COLO668 (cell line): Measurements from ENCODE around the gene CSNK2A1.
"Not testable (repeated sequence)": the region's sequence is repeated elsewhere in the genome, so short reads cannot be mapped to it uniquely, and the experiment has no call there.

Experiments used
- DNase-seq: peaks from one replicate; lab custom pipeline; 2025; ENCODE audit not compliant: unreplicated experiment; lab: John Stamatoyannopoulos, UW

Gene CSNK2A1

GRCh38 chr20:461254-462198 is 82.1 kb downstream of the CSNK2A1 start:
- peak; percentile 69 for DNase-seq

- no peak for DNase-seq
Observed at GRCh38 chr20:460707-461106, 82.9 kb downstream of the CSNK2A1 start.

DNA sequence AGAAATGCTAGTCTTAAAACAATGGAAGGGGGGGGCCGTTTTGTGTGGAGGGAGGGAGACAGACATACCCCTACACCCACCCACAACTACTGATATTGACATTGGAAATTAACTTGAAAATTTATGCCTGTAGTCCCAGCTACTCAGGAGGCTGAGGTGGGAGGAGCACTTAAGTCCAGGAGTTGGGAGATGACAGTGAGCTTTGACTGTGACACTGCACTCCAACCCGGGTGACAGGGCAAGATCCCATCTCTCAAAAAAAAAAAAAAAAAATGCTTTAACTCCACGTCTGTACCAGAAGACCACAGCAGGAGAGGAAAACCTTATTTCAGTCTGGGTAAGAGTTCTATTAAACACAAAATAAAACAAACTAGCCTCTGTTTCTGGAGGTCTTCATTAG is 83.4 kb downstream of the CSNK2A1 start:
- no peak for DNase-seq

GRCh38 chr20:458776-459175 is 84.8 kb downstream of the CSNK2A1 start:
- no peak for DNase-seq

DNA sequence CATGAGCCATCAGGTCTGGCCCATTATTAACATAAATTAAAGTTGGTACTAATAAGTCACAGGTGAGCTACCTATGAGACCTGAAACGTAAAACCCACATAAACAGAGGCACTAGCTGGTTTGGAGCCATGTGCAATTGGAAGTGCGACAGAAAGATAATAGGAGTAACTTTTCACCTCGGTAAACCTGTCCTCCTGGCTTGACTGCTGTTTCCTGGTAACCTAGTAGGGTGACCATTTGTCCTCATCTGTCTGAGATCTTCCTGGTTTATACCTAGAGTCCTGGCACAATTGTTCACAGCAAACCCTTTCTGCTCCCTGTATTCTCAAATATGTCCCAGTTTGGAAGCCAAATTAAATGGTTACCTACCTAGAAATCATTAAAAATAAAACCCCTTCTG is 88.6 kb downstream of the CSNK2A1 start:
- no peak for DNase-seq

DNA sequence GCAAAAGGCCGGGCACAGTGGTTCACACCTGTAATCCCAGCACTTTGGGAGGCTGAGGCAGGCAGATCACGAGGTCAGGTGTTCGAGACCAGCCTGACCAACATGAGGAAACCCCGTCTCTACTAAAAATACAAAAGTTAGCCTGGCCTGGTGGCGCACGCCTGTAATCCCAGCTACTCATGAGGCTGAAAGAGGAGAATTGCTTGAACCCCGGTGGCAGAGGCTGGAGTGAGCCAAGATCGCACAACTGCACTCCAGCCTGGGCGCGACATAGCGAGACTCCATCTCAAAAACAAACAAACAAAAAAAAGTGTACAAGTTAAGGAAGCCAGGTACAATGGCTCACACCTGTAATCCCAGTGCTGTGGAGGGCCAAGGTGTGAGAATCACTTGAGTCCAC is 91.6 kb downstream of the CSNK2A1 start:
- not testable (repeated sequence) for DNase-seq

GRCh38 chr20:445514-446336 is 97.9 kb downstream of the CSNK2A1 start:
- no peak for DNase-seq

- no peak for DNase-seq
Observed at GRCh38 chr20:444862-445426, 98.6 kb downstream of the CSNK2A1 start.

GRCh38 chr20:444117-444516 is 99.5 kb downstream of the CSNK2A1 start:
- DNase-seq, result no peak

DNA sequence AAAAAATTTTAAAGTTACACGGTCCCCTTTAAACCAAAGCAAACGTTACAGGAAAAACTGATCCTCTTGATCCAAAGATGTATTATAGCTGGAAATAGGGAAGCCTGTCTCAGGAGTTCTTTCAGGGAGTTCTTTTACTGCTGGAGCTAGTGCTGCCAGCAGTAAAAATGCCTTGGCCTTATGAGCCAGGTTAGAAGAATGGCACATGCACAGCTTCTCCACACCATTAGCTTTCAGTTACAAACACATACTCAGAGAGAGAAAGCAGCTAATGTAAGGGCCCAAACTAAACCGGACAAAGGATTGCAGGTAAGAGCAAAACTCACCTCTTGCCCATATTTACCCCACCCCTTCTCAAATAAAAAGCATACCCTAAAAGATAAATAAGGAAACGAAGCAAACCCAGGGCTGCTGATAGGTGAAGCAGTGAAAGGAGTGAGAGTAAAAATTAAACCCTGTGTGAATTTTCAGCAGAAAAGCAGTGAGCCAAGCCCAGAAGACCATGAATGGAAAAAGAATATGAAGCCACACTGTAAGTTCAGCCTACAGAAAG is 100.3 kb downstream of the CSNK2A1 start:
- no peak for DNase-seq

DNA sequence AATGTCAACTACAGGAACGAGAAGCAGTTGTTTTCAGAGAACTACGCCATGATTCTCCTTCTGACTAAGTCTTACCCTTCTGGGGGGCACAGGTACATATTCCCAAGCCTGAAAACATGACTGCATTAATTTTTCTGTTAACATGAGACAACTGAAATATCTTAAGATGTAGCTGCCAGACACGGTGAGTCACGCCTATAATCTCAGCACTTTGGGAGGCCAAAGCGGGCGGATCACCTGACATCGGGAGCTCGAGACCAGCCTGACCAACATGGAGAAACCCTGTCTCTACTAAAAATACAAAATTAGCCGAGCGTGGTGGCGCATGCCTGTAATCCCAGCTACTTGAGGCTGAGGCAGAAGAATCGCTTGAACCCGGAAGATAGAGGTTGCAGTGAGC is 103.0 kb downstream of the CSNK2A1 start:
- no peak for DNase-seq

GRCh38 chr20:440148-440547 is 103.4 kb downstream of the CSNK2A1 start:
- DNase-seq, result no peak

- DNase-seq, result no peak
Observed at GRCh38 chr20:438571-439469, 104.8 kb downstream of the CSNK2A1 start.

DNA sequence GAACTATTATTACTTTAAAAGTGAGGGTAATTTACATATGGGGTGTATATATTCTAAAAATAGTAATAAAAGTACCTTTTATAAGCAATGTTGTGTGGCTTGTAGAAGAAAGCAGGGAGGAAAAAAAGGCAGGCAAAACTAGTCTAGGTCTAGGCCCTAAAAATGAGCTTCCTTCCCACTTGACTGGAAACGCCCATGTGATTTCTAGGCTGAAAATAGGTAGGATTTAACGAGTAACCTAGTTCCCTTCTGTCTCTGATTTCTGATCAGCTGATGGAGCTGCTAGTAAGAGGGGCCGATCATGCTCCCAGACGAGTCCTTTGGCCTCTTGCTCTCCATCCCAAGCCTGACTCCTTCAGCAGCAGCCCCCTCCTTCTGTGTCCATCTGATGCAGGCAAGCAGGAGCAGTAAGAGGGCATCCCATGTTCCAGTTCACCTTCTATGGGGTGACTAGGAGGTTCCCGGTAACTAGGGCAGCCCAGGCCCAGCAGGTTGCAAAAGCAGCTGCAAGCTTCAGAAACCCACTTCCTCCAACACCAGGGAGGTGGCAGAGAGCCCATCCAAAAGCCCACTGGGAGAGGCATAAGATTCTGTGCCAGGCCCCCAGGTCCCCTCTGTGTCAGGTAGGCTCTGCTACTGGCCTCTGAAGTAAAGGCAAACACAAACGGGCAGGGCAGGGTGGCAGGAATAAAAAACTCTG is 105.7 kb downstream of the CSNK2A1 start:
- no peak for DNase-seq

GRCh38 chr20:436476-436875 is 107.1 kb downstream of the CSNK2A1 start:
- DNase-seq, result no peak

GRCh38 chr20:435558-435957 is 108.0 kb downstream of the CSNK2A1 start:
- DNase-seq, result no peak

GRCh38 chr20:434661-435419 is 108.8 kb downstream of the CSNK2A1 start:
- DNase-seq, result no peak

GRCh38 chr20:434221-434620 is 109.4 kb downstream of the CSNK2A1 start:
- DNase-seq, result no peak
